Measurements from ENCODE around the gene RERE. TPM values are rescaled to one million over a fixed set of nuclear protein-coding genes. Genes with fewer than 3 reads are reported as not detected.

RERE gene
- total RNA-seq, 1 donor from 2014 or later: 19.2 TPM

DNA sequence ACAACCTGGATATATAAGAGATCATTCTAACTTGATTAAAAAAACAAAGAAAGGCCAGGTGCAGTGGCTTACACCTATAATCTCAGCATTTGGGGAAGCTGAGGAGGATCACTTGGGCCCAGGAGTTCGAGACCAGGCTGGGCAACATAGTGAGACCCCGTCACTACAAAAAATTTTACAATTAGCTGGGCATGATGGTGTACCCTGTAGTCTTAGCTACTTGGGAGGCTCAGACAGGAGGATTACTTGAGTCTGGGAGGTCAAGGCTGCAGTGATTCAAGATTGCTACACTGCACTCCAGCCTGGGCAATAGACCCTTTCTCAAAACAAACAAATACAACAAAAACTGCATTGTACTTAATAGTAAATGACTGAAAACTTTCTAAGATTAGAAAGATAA, 330.2 kb downstream of the RERE start:
- no peaks in the 10 kb centered on the region for H3K36me3 ChIP-seq (ENCODE audit: control insufficient read depth, insufficient read depth, low read length)
- DNase-seq (ENCODE audit: low read depth) (no peak), FAIRE-seq (no peak)
- no peak overlapping the region for H3K4me3 ChIP-seq (ENCODE audit: low read depth, low read length)
- H3K27me3 ChIP-seq (ENCODE audit: control insufficient read depth, insufficient read depth, low read length): no peaks in the 10 kb centered on the region
- no peak for TF ChIP-seq CTCF (IDR thresholded peaks at IDR 0.05; ENCODE audit: insufficient read depth, low read length, severe bottlenecking)

DNA sequence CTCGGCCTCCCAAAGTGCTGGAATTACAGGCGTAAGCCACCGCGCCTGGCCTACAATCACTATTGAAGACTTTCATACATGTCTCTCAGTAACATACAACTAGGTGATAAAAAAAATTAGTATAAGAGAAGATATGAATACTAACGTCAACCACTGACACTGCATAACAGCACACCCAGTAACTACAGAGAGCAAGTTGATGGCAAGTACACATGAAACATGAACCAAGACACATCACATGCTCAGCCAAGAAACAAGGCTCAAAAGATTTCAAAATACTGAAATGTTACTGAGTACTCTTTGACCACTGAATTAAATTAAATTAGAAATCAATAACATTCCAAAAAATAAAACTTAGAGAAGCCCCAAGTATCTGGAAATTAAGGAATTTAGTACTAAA, 331.4 kb downstream of the RERE start:
- no peaks in the 10 kb centered on the region for H3K36me3 ChIP-seq (ENCODE audit: control insufficient read depth, insufficient read depth, low read length)
- H3K4me3 ChIP-seq (ENCODE audit: low read depth, low read length): no peak overlapping the region
- no peaks in the 10 kb centered on the region for H3K27me3 ChIP-seq (ENCODE audit: control insufficient read depth, insufficient read depth, low read length)
- no peak for TF ChIP-seq CTCF (IDR thresholded peaks at IDR 0.05; ENCODE audit: insufficient read depth, low read length, severe bottlenecking)
- DNase-seq (ENCODE audit: low read depth) (no peak), FAIRE-seq (no peak)

DNA sequence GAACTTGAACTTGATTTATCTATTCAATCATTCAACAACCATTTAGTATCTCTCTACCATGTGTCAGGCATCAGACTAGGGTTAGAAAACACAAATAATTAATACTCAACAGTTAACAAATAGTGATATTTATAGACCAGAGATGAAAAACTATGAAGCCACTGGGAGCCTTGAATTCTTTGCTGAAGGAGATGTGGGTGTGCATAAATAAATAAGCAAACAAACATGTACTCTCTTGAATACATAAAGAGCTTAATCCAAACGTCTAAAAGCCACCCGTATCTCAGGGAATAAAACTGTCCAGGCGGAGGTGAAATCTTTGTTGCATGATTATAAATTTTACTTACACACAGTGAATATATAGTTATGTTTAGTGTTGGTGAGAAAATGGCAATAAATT, 333.9 kb downstream of the RERE start:
- H3K4me3 ChIP-seq (ENCODE audit: low read depth, low read length): no peak overlapping the region
- H3K27me3 ChIP-seq (ENCODE audit: control insufficient read depth, insufficient read depth, low read length): no peaks in the 10 kb centered on the region
- TF ChIP-seq CTCF (IDR thresholded peaks at IDR 0.05; ENCODE audit: insufficient read depth, low read length, severe bottlenecking): no peak
- FAIRE-seq (no peak), DNase-seq (ENCODE audit: low read depth) (no peak)
- H3K36me3 ChIP-seq (ENCODE audit: control insufficient read depth, insufficient read depth, low read length): no peaks in the 10 kb centered on the region

GRCh38 chr1:8482979-8483381, 334.5 kb downstream of the RERE start:
- FAIRE-seq (peak; percentile 13), DNase-seq (ENCODE audit: low read depth) (peak; percentile 76)
- TF ChIP-seq CTCF (IDR thresholded peaks at IDR 0.05; ENCODE audit: insufficient read depth, low read length, severe bottlenecking): no peak
- Histone ChIP-seq H3K27me3 (ENCODE audit: control insufficient read depth, insufficient read depth, low read length) (no peaks in the 10 kb centered on the region), H3K4me3 (ENCODE audit: low read depth, low read length) (no peak overlapping the region), H3K36me3 (ENCODE audit: control insufficient read depth, insufficient read depth, low read length) (no peaks in the 10 kb centered on the region)

GRCh38 chr1:8481650-8482380, 335.6 kb downstream of the RERE start:
- FAIRE-seq (no peak), DNase-seq (ENCODE audit: low read depth) (no peak)
- Histone ChIP-seq H3K27me3 (ENCODE audit: control insufficient read depth, insufficient read depth, low read length) (no peaks in the 10 kb centered on the region), H3K4me3 (ENCODE audit: low read depth, low read length) (no peak overlapping the region), H3K36me3 (ENCODE audit: control insufficient read depth, insufficient read depth, low read length) (no peaks in the 10 kb centered on the region)
- no peak for TF ChIP-seq CTCF (IDR thresholded peaks at IDR 0.05; ENCODE audit: insufficient read depth, low read length, severe bottlenecking)

DNA sequence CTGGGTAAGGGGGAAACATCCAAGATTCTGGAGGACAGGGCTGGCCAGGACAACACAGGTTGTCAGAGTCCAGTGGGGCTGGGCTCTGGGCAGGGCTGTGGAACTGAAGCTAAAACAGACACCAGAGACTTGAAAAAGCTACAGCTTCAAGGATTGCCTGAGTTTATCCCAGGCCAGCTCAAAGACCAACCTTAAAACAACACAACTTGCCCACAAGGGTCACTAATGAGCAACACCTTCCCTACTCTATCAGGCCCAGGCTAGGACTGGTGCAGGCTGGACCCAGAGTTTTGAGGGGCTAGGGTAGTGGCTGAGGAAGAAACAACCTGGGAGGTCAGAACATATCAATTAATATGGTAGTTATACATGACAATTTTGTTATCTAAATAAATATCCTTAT, 338.9 kb downstream of the RERE start:
- H3K4me3 ChIP-seq (ENCODE audit: low read depth, low read length): no peak overlapping the region
- TF ChIP-seq CTCF (IDR thresholded peaks at IDR 0.05; ENCODE audit: insufficient read depth, low read length, severe bottlenecking): no peak
- FAIRE-seq (no peak), DNase-seq (ENCODE audit: low read depth) (no peak)
- no peaks in the 10 kb centered on the region for H3K36me3 ChIP-seq (ENCODE audit: control insufficient read depth, insufficient read depth, low read length)
- no peaks in the 10 kb centered on the region for H3K27me3 ChIP-seq (ENCODE audit: control insufficient read depth, insufficient read depth, low read length)

All from bronchial epithelial cell (primary cell).